Sigmoid colon (tissue), 4 donors: ENCODE results near the gene CDK11B.
"Not testable (repeated sequence)": the region's sequence is repeated elsewhere in the genome, so short reads cannot be mapped to it uniquely, and the experiment has no call there.

Experiments
- EP300 ChIP-seq, 4 donors: sonication (generic); formaldehyde crosslinking; IDR thresholded peaks; one replicate each; pipeline ENCODE4 v1.6.1; 2017; ENCODE audit warnings: antibody characterized with exemption in 4 of 4
- POLR2A ChIP-seq, 2 donors: fragments of 450-650 bp; IDR thresholded peaks; one replicate each; pipeline ENCODE4 v1.6.1; 2016; ENCODE audit warnings: antibody characterized with exemption in 2 of 2, mild to moderate bottlenecking in 2 of 2, moderate library complexity in 2 of 2
- POLR2AphosphoS5 ChIP-seq, 4 donors: sonication (generic); formaldehyde crosslinking; IDR thresholded peaks; one replicate each; pipeline ENCODE4 v1.6.1; 2017; ENCODE audit warnings: antibody characterized with exemption in 4 of 4
- TF ChIP-seq, protein P1 (sequence below), 4 experiments: fragments of 450-650 bp in 3 of 4; fragments of 200-600 bp in 1 of 4; IDR thresholded peaks; one replicate each; pipeline ENCODE4 v1.5.1; 2016 to 2019; ENCODE audit warnings: antibody characterized with exemption in 4 of 4, mild to moderate bottlenecking in 3 of 4, moderate library complexity in 2 of 4

DNA sequence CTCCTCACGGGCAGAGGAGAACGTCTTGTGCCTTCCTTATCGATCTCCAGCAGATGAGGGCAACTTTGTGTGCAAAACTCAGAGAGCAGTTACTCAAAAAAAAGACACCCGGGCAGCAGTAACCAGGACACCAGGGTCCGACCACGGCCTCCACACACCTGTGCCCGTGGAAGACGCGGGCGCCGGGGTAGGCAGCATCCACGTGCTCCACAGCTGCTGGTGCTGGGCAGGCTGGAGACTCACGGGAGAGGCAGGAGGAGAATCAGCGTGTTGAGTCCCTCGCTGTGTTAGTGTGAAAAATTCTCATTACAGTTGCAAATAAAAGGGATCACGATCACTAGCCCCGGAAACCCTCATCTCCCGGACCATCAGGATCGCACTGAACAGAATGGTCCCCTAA is 40.3 kb upstream of the CDK11B start:
- TF ChIP-seq EP300, POLR2AphosphoS5, POLR2A (IDR thresholded peaks at IDR 0.05): not testable (repeated sequence)
- TF ChIP-seq, protein P1, sequence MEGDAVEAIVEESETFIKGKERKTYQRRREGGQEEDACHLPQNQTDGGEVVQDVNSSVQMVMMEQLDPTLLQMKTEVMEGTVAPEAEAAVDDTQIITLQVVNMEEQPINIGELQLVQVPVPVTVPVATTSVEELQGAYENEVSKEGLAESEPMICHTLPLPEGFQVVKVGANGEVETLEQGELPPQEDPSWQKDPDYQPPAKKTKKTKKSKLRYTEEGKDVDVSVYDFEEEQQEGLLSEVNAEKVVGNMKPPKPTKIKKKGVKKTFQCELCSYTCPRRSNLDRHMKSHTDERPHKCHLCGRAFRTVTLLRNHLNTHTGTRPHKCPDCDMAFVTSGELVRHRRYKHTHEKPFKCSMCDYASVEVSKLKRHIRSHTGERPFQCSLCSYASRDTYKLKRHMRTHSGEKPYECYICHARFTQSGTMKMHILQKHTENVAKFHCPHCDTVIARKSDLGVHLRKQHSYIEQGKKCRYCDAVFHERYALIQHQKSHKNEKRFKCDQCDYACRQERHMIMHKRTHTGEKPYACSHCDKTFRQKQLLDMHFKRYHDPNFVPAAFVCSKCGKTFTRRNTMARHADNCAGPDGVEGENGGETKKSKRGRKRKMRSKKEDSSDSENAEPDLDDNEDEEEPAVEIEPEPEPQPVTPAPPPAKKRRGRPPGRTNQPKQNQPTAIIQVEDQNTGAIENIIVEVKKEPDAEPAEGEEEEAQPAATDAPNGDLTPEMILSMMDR (IDR thresholded peaks at IDR 0.05), result not testable (repeated sequence)
